ENCODE measurements around the gene ATP1B1. TPM values are rescaled to one million over a fixed set of nuclear protein-coding genes. Genes with fewer than 3 reads are reported as not detected.

Gene ATP1B1
- total RNA-seq = 1 to 10 TPM; 2.9 to 3.3 TPM

GRCh38 chr1:169106095-169106920, at the start of gene ATP1B1:
ATP1B1 (plus strand) TSS chr1:169106690; CDS start chr1:169106830, 140 bp downstream.
- ATAC-seq (peak; percentile 91), DNase-seq (peak; percentile 88)
- ChIA-PET CTCF (interaction anchor here (0.6 to 1.1 kb wide), 6 partner anchors 14 to 1474 kb away, joined by 3 to 4 read pairs (median 3); no protein-coding TSS in a partner anchor), POLR2A (no interaction called here)
- intact Hi-C loops (cut with DNase I, micrococcal nuclease) = loop anchor here (1.0 to 5.0 kb wide), 9 partner anchors 33 to 880 kb away; partner anchors contain the start of genes NME7 (in 2 of the 2), BLZF1 (in 1 of the 2), SFT2D2 (in 1 of the 2) and SLC19A2 (in 1 of the 2)
- Mint-ChIP-seq H3K4me3 (peak within 1 kb of the TSS; percentile 78), H3K27ac (peak within 1 kb of the TSS; percentile 63), H3K9me3 (ENCODE audit: low read depth) (no peaks in the 10 kb centered on the region), H3K36me3 (ENCODE audit: low read depth) (no peaks in the 10 kb centered on the region), H3K4me1 (peaks cover 41% of the 10 kb centered on the region), H3K27me3 (peaks cover 18% of the 10 kb centered on the region)

GRCh38 chr1:169059421-169059820, 47.1 kb upstream of the ATP1B1 start:
- Mint-ChIP-seq H3K9me3 (ENCODE audit: low read depth) (peaks cover 2% of the 10 kb centered on the region), H3K27ac (no peak overlapping the region), H3K27me3 (peaks cover 4% of the 10 kb centered on the region), H3K36me3 (ENCODE audit: low read depth) (no peaks in the 10 kb centered on the region), H3K4me3 (no peak overlapping the region), H3K4me1 (peaks cover 6% of the 10 kb centered on the region)
- intact Hi-C loops (cut with DNase I, micrococcal nuclease) = no loop called here
- DNase-seq (no peak), ATAC-seq (no peak)
- POLR2A ChIA-PET = no interaction called here
- CTCF ChIA-PET = no interaction called here

GRCh38 chr1:169060043-169060722, 46.3 kb upstream of the ATP1B1 start:
- Mint-ChIP-seq H3K4me3 (no peak overlapping the region), H3K9me3 (ENCODE audit: low read depth) (peaks cover 2% of the 10 kb centered on the region), H3K36me3 (ENCODE audit: low read depth) (no peaks in the 10 kb centered on the region), H3K27me3 (peaks cover 2% of the 10 kb centered on the region), H3K27ac (no peak overlapping the region), H3K4me1 (peaks cover 6% of the 10 kb centered on the region)
- ATAC-seq (no peak), DNase-seq (no peak)
- CTCF ChIA-PET = interaction anchor here (1.1 kb wide), 1 partner anchor 10 kb away, joined by 3 read pairs; no protein-coding TSS in a partner anchor
- intact Hi-C loops (cut with DNase I, micrococcal nuclease) = no loop called here
- POLR2A ChIA-PET = no interaction called here

GRCh38 chr1:169060919-169061639, 45.4 kb upstream of the ATP1B1 start:
- H3K27me3 Mint-ChIP-seq = peaks cover 2% of the 10 kb centered on the region
- no peaks in the 10 kb centered on the region for H3K36me3 Mint-ChIP-seq (ENCODE audit: low read depth)
- peaks cover 2% of the 10 kb centered on the region for H3K9me3 Mint-ChIP-seq (ENCODE audit: low read depth)
- DNase-seq = no peak
- intact Hi-C loops (cut with DNase I, micrococcal nuclease) = no loop called here
- peaks cover 6% of the 10 kb centered on the region for H3K4me1 Mint-ChIP-seq
- no peak overlapping the region for H3K27ac Mint-ChIP-seq
- CTCF ChIA-PET = interaction anchor here (0.6 to 1.1 kb wide), 2 partner anchors 11 to 325 kb away, joined by 3 to 5 read pairs; no protein-coding TSS in a partner anchor
- ATAC-seq = no peak
- H3K4me3 Mint-ChIP-seq = no peak overlapping the region
- POLR2A ChIA-PET = no interaction called here

GRCh38 chr1:169062152-169062551, 44.3 kb upstream of the ATP1B1 start:
- Mint-ChIP-seq H3K36me3 (ENCODE audit: low read depth) (no peaks in the 10 kb centered on the region), H3K27me3 (no peaks in the 10 kb centered on the region), H3K9me3 (ENCODE audit: low read depth) (peaks cover 5% of the 10 kb centered on the region), H3K27ac (no peak overlapping the region), H3K4me1 (peaks cover 6% of the 10 kb centered on the region), H3K4me3 (no peak overlapping the region)
- ATAC-seq (no peak), DNase-seq (no peak)
- ChIA-PET CTCF (no interaction called here), POLR2A (no interaction called here)
- intact Hi-C loops (cut with DNase I, micrococcal nuclease) = no loop called here

- ATAC-seq (no peak), DNase-seq (no peak)
- H3K36me3 Mint-ChIP-seq (ENCODE audit: low read depth) = no peaks in the 10 kb centered on the region
- no peaks in the 10 kb centered on the region for H3K27me3 Mint-ChIP-seq
- no peak overlapping the region for H3K27ac Mint-ChIP-seq
- POLR2A ChIA-PET = no interaction called here
- CTCF ChIA-PET = interaction anchor here (1.2 kb wide), 1 partner anchor 23 kb away, joined by 3 read pairs; no protein-coding TSS in a partner anchor
- intact Hi-C loops (cut with DNase I, micrococcal nuclease) = no loop called here
- peaks cover 6% of the 10 kb centered on the region for H3K4me1 Mint-ChIP-seq
- H3K4me3 Mint-ChIP-seq = no peak overlapping the region
- H3K9me3 Mint-ChIP-seq (ENCODE audit: low read depth) = peaks cover 9% of the 10 kb centered on the region
These were observed 42.4 kb upstream of the ATP1B1 start for GRCh38 chr1:169064103-169064502.

GRCh38 chr1:169070547-169070946, 35.9 kb upstream of the ATP1B1 start:
- Mint-ChIP-seq H3K4me3 (no peak overlapping the region), H3K27ac (no peak overlapping the region), H3K4me1 (no peaks in the 10 kb centered on the region), H3K36me3 (ENCODE audit: low read depth) (no peaks in the 10 kb centered on the region), H3K9me3 (ENCODE audit: low read depth) (peaks cover 7% of the 10 kb centered on the region), H3K27me3 (peaks cover 2% of the 10 kb centered on the region)
- DNase-seq (no peak), ATAC-seq (no peak)
- ChIA-PET POLR2A (no interaction called here), CTCF (no interaction called here)
- intact Hi-C loops (cut with DNase I, micrococcal nuclease) = no loop called here

- POLR2A ChIA-PET = no interaction called here
- ATAC-seq = no peak
These were observed 35.5 kb upstream of the ATP1B1 start for GRCh38 chr1:169070958-169071357.

GRCh38 chr1:169072945-169073725, 33.4 kb upstream of the ATP1B1 start:
- peaks cover 3% of the 10 kb centered on the region for H3K9me3 Mint-ChIP-seq (ENCODE audit: low read depth)
- intact Hi-C loops (cut with DNase I, micrococcal nuclease) = no loop called here
- H3K27me3 Mint-ChIP-seq = peaks cover 2% of the 10 kb centered on the region

More at GRCh38 chr1:169070958-169071357, 35.5 kb upstream of the ATP1B1 start:
- no peak for DNase-seq
- H3K36me3 Mint-ChIP-seq (ENCODE audit: low read depth) = no peaks in the 10 kb centered on the region
- no peak overlapping the region for H3K4me3 Mint-ChIP-seq
- H3K27ac Mint-ChIP-seq = no peak overlapping the region
- intact Hi-C loops (cut with DNase I, micrococcal nuclease) = no loop called here
- CTCF ChIA-PET = interaction anchor here (0.6 to 1.4 kb wide), 3 partner anchors 23 to 131 kb away, joined by 3 to 5 read pairs (median 3); no protein-coding TSS in a partner anchor
- H3K9me3 Mint-ChIP-seq (ENCODE audit: low read depth) = peaks cover 7% of the 10 kb centered on the region
- no peaks in the 10 kb centered on the region for H3K4me1 Mint-ChIP-seq
- peaks cover 2% of the 10 kb centered on the region for H3K27me3 Mint-ChIP-seq

GRCh38 chr1:169078163-169078883, 28.2 kb upstream of the ATP1B1 start:
- Mint-ChIP-seq H3K9me3 (ENCODE audit: low read depth) (no peaks in the 10 kb centered on the region), H3K36me3 (ENCODE audit: low read depth) (no peaks in the 10 kb centered on the region), H3K27me3 (no peaks in the 10 kb centered on the region), H3K4me3 (no peak overlapping the region), H3K27ac (no peak overlapping the region), H3K4me1 (no peaks in the 10 kb centered on the region)
- CTCF ChIA-PET = interaction anchor here (0.5 to 1.4 kb wide), 2 partner anchors 270 to 641 kb away, joined by 3 to 5 read pairs; no protein-coding TSS in a partner anchor
- intact Hi-C loops (cut with DNase I, micrococcal nuclease) = no loop called here
- no peak for DNase-seq
- no peak for ATAC-seq
- POLR2A ChIA-PET = no interaction called here

More at GRCh38 chr1:169072945-169073725, 33.4 kb upstream of the ATP1B1 start:
- ChIA-PET POLR2A (no interaction called here), CTCF (no interaction called here)
- H3K36me3 Mint-ChIP-seq (ENCODE audit: low read depth) = no peaks in the 10 kb centered on the region
- DNase-seq (no peak), ATAC-seq (no peak)
- H3K4me1 Mint-ChIP-seq = no peaks in the 10 kb centered on the region
- no peak overlapping the region for H3K4me3 Mint-ChIP-seq
- H3K27ac Mint-ChIP-seq = no peak overlapping the region
